GM23338 (cell line): ENCODE measurements around the gene GDAP2. TPM values are rescaled to one million over a fixed set of nuclear protein-coding genes. Genes with fewer than 3 reads are reported as not detected.

Experiments used
- polyA plus RNA-seq: library from polyadenylated mRNA; unstranded; fragments of >200 nt; fragmentation: Nextera tagmentation; extraction: Ambion mirVana; gene quantifications from 2 replicates; pipeline ENCODE4 v1.2.1, GENCODE V29; 2016
- total RNA-seq: library from RNA; depleted of rRNA; stranded (reverse); fragments of >200 nt; shearing (Covaris generic); gene quantifications from 2 replicates; pipeline ENCODE4 v1.2.3, GENCODE V29; 2014; rRNA removed

The GDAP2 gene
- total and polyA plus RNA-seq, 2 experiments from 2014 or later = 10.7 to 24.5 TPM

Other genes starting within 250 kb of the GDAP2 start
- 38.7 and 48.0 TPM in 2 replicates for gene WDR3, start 118 bp upstream of the GDAP2 start, total RNA-seq
- 20.7 and 26.2 TPM in 2 replicates for gene WDR3, start 118 bp upstream of the GDAP2 start, polyA plus RNA-seq